ENCODE results near the gene PCSK5.
"Not testable (repeated sequence)": the region's sequence is repeated elsewhere in the genome, so short reads cannot be mapped to it uniquely, and the experiment has no call there.

Gene PCSK5

DNA sequence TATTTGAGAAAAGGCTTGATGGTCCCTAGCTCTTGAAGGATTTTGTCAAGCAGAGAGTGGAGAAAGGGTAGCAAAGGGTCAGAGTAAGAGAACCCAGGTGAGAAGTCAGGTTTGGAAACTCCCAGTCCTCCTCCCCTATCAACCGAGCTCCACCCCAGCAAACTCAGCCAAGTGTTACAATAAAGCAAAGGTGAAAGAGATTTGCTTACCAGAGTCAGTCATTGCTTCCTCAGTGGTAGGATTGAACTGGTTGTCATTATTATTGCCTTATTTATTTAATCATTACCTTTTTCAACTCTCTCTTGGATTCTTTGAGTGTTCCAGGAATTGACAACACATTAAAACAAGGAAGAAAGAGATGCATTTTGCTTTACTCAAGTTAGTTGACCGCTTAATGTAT lies 423.3 kb downstream of the PCSK5 start:
- no peak for DNase-seq (ENCODE audit: low read depth)

DNA sequence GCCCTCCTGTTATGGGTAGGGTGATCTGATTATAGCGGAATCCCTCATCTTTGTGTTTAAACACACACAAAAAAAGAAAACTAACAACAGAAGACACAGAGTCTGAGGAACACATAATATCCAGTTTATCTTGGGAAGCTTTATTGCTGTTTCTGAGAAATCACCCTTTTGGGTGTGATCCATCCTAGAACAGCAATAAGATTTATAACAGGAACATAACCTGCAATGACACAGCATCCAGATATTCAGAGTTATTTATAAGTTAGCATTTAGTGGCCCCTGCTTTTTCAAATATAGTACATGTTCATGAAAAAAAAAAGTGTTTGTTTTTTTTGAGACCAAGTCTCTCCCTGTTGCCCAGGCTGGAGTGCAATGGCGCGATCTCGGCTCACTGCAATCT lies 423.8 kb downstream of the PCSK5 start:
- DNase-seq (ENCODE audit: low read depth): no peak

DNA sequence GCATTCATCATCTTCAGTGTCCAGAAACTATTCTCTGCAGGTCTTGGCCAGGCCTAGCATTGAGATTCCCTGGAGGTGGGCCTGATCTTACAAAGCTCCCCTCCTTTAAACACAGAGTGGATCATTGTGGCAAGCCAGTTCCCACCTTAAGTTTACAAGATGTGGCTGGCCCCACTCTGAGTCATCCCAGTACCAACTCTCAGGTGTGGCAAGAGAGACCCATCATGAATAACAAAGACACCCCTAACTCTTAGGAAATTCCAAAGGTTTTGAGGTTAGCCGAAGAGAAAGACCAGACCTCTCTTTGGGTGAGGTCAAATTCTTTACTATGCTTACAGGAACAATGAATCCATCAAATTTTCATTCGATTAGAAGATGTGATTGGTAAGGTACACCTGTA lies 425.6 kb downstream of the PCSK5 start:
- no peak for DNase-seq (ENCODE audit: low read depth)

DNA sequence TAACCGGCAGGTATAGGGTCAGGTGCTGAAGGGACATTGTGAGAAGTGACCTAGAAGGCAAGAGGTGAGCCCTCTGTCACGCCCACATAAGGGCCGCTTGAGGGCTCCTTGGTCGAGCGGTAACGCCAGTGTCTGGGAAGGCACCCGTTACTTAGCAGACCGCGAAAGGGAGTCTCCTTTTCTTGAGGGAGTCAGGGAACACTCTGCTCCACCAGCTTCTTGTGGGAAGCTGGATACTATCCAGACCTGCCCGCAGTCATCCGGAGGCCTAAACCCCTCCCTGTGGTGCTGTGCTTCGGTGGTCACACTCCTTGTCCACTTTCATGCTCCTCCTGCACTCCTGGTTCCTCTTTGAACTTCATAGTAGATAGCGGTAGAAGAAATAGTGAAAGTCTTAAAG lies 429.0 kb downstream of the PCSK5 start:
- DNase-seq (ENCODE audit: low read depth): not testable (repeated sequence)

DNA sequence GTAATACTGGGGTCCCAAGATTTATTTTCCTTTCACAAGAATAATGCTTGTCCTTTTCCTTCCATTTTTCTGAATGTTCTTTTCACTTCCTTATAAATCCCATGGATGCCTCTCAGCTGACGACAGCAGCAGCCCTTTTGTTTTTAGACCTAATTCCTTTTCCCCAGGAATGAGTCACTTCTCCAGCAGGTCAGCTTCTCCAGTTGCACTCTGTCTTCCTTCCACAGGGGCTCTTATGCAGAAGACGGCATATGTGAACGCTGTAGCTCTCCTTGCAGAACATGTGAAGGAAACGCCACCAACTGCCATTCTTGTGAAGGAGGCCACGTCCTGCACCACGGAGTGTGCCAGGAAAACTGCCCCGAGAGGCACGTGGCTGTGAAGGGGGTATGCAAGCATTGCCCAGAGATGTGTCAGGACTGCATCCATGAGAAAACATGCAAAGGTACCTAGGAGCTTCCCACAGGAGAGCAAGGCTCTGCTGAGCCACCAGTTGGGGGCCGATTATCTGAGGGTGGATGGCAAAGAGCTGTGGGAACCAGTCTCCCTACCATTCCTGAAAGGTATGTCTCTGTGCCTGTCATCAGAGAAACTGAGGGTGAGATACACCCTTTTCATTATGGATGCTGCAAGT lies 430.8 kb downstream of the PCSK5 start:
- no peak for DNase-seq (ENCODE audit: low read depth)

- DNase-seq (ENCODE audit: low read depth): no peak
These were observed 432.3 kb downstream of the PCSK5 start for GRCh38 chr9:76322810-76323209.

GRCh38 chr9:76323490-76323889 lies 433.0 kb downstream of the PCSK5 start:
- no peak for DNase-seq (ENCODE audit: low read depth)

GRCh38 chr9:76324030-76324429 lies 433.6 kb downstream of the PCSK5 start:
- not testable (repeated sequence) for DNase-seq (ENCODE audit: low read depth)

DNA sequence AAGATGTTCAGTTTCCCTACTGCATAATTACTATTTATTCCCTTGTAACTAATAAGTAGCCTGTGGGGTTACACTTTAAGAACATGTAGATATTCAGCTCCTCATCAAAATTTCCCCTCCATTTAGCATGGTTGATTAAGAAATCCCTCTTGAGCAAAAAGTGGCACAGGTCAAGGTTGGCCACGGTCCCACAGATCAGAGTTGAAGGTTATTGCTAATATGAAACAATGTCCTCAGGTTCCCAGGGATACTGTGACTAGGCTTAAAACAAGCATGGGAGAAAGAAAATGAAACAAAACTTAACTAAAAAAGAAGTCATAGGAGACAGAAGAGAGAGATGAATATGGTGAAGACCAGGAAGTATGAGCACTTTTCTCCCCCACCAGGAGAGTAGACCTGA lies 439.6 kb downstream of the PCSK5 start:
- no peak for DNase-seq (ENCODE audit: low read depth)

DNA sequence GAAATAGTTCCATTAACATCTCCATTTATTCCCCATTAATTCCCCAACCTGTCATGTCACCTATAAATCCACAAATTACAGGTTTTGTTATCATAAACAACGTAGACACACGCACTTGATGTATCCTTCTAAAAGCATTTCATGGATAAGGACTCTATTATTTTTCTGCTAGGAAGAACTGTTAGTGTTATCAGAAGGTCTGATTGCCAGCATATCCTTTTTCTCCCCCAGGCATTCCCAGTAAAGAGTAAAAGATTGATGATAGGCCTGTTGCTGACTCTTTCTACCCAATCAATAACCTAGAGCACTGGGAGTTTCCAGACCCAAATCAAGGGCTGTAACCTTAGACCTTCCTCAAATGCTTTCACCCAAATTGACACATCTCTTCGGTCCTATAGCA lies 442.9 kb downstream of the PCSK5 start:
- no peak for DNase-seq (ENCODE audit: low read depth)

DNA sequence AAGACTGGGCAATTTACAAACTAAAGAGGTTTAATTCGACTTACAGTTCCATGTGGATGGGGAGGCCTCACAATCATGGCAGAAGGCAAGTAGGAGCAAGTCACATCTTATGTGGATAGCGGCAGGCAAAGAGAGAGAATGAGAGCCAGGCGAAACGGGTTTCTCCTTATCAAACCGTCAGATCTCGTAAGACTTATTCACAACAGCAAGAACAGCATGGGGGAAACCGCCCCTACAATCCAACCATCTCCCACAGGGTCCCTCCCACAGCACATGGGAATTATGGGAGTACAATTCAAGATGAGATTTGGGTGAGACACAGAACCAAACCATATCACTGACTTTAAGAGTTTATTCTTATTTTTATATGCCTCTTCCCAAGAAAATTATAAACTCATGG lies 443.5 kb downstream of the PCSK5 start:
- no peak for DNase-seq (ENCODE audit: low read depth)

DNA sequence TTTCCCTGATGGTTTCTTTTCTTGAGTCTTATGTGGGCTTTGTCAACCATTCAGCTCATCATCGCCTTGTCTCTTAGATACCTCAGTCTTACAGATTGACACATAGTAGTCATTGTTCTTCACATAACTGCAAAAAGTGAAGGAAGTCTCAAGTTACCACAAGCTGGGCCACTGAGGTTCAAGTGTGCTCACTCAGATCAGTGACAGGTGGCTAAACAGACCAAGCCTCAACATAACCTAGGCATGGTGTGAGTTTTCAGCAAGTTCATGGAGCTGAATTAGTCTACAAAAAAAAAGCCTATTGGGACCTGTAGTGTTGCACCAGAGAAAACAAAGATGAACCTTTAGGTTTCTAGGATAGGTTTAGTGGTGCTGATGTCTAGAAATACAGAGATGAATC lies 445.6 kb downstream of the PCSK5 start:
- no peak for DNase-seq (ENCODE audit: low read depth)

GRCh38 chr9:76338418-76338817 lies 447.9 kb downstream of the PCSK5 start:
- DNase-seq (ENCODE audit: low read depth): no peak

GRCh38 chr9:76341616-76342015 lies 451.1 kb downstream of the PCSK5 start:
- DNase-seq (ENCODE audit: low read depth): no peak

GRCh38 chr9:76342201-76342600 lies 451.7 kb downstream of the PCSK5 start:
- DNase-seq (ENCODE audit: low read depth): no peak

GRCh38 chr9:76342858-76343257 lies 452.4 kb downstream of the PCSK5 start:
- no peak for DNase-seq (ENCODE audit: low read depth)

GRCh38 chr9:76349865-76350264 lies 459.4 kb downstream of the PCSK5 start:
- no peak for DNase-seq (ENCODE audit: low read depth)

GRCh38 chr9:76351006-76351405 lies 460.5 kb downstream of the PCSK5 start:
- no peak for DNase-seq (ENCODE audit: low read depth)

DNA sequence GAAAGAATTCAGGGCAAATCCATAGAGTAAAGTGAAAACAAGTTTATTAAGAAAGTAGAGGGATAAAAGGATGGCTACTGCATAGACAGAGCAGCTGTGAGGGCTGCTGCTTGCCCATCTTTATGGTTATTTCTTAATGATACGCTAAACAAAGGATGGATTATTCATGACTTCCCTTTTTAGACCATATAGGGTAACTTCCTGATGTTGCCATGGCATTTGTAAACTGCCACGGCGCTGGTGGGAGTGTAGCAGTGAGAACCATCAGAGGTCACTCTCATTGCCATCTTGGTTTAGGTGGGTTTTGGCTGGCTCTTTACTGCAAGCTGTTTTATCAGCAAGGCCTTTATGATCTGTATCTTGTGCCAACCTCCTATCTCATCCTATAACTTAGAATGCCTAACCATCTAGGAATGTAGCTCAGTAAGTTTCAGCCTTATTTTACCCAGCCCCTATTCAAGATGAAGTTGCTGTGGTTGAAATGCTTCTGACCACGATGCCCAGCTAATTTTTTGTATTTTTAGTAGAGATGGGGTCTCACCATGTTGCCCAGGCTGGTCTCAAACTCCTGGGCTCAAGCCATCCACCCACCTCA lies 461.6 kb downstream of the PCSK5 start:
- no peak for DNase-seq (ENCODE audit: low read depth)

DNA sequence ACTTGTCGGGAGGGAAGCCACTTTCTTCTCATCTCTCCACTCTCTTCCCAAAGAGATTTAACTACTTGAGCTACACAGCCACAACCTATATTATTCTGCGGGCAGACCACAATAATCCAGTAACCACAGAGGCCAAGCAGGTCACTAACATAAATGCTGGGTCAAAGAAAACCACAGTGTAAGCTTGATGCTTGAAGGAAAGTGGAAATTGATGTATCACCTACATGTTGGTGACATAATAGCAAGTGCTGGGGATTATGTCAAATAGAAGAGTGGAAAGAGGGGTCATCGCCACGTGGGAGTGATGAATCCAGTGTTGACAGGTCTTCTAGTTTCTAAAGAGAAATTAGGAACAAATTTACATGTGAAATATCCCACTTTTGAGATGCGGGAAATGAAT lies 462.8 kb downstream of the PCSK5 start:
- no peak for DNase-seq (ENCODE audit: low read depth)

GRCh38 chr9:76354221-76354620 lies 463.7 kb downstream of the PCSK5 start:
- DNase-seq (ENCODE audit: low read depth): no peak

DNA sequence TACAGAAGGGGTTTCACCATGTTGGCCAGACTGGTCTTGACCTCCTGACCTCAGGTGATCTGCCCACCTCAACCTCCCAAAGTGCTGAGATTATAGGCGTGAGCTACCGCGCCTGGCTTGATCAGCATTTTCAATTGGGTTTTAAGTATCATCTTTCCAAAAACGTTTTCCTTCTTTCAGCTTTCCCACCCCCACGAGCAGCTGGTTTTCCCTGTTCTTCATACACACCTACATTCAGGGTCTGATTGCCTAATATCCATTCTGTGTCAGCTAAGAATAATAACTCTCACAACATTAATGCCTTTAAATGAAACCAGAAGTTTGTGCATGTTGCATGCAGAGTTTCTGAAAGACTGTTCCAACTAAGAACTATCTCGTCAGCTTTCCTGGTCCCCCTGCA lies 465.4 kb downstream of the PCSK5 start:
- DNase-seq (ENCODE audit: low read depth): no peak

- DNase-seq (ENCODE audit: low read depth): no peak
These were observed 467.1 kb downstream of the PCSK5 start for GRCh38 chr9:76357555-76357954.

- DNase-seq (ENCODE audit: low read depth): no peak
These were observed 468.3 kb downstream of the PCSK5 start for GRCh38 chr9:76358628-76359280.
